Measurements from ENCODE around the gene IL17RA.

GRCh38 chr22:17161991-17162390 is 77.2 kb downstream of the IL17RA start:
- TF ChIP-seq CTCF (conservative IDR thresholded peaks at IDR 0.05; ENCODE audit: low read depth, low read length) (no peak), EZH2 (IDR thresholded peaks at IDR 0.05; ENCODE audit: borderline replicate concordance, low read depth, low read length, poor library complexity, severe bottlenecking) (no peak)
